Peyer's patch (tissue), 4 donors: ENCODE results near the gene CNTN2.

Source experiments
- CTCF ChIP-seq, 6 experiments: fragments of 450-650 bp in 4 of 6; fragments of 200-600 bp in 2 of 6; sonication (generic) in 1 of 6; IDR thresholded peaks; one replicate each; pipeline ENCODE4 v1.5.1; 2017 to 2019; ENCODE audit warnings: antibody characterized with exemption in 6 of 6, mild to moderate bottlenecking in 3 of 6, moderate library complexity in 1 of 6
- POLR2A ChIP-seq, 2 donors: fragments of 450-650 bp; IDR thresholded peaks; one replicate each; pipeline ENCODE4 v1.5.1; 2017; ENCODE audit warnings: antibody characterized with exemption in 2 of 2, mild to moderate bottlenecking in 2 of 2, moderate library complexity in 2 of 2

GRCh38 chr1:204997591-204998355 is 45.2 kb upstream of the CNTN2 start:
- TF ChIP-seq CTCF (IDR thresholded peaks at IDR 0.05) (no peak), POLR2A (IDR thresholded peaks at IDR 0.05) (no peak)
